GM23338 (cell line): ENCODE measurements around the gene ENPP4.

ENCODE experiments used
- CTCF ChIP-seq, 2 experiments: fragments of 200-600 bp in 1 of 2; sonication (generic) in 1 of 2; conservative IDR thresholded peaks; 2 replicates each; pipeline versions ENCODE4 v1.5.1 to v1.6.1; 2016 to 2017; ENCODE audit warnings: antibody characterized with exemption in 2 of 2, low read depth in 2 of 2, mild to moderate bottlenecking in 2 of 2, moderate library complexity in 1 of 2
- EZH2 ChIP-seq: fragments of 200-600 bp; sonication (generic); IDR thresholded peaks from one replicate; pipeline ENCODE4 v1.8.0; 2017; ENCODE audit warnings: antibody characterized with exemption, mild to moderate bottlenecking, low read depth; ENCODE audit not compliant: unreplicated experiment
- EZH2phosphoT487 ChIP-seq: fragments of 200-600 bp; sonication (generic); IDR thresholded peaks from one replicate; pipeline ENCODE4 v1.8.1; 2018; ENCODE audit warnings: antibody characterized with exemption; ENCODE audit not compliant: unreplicated experiment
- POLR2AphosphoS5 ChIP-seq: IDR thresholded peaks from 2 replicates; pipeline ENCODE4 v1.6.1; 2016; ENCODE audit warnings: antibody characterized with exemption, low read depth
- REST ChIP-seq: IDR thresholded peaks from one replicate; pipeline ENCODE4 v1.6.1; 2018; ENCODE audit warnings: antibody characterized with exemption; ENCODE audit not compliant: unreplicated experiment

GRCh38 chr6:46098678-46099077 is 31.1 kb upstream of the ENPP4 start:
- TF ChIP-seq CTCF (conservative IDR thresholded peaks at IDR 0.05; ENCODE audit: low read depth in 2 of 2) (no peak), POLR2AphosphoS5 (no peak), REST (no peak), EZH2phosphoT487 (no peak), EZH2 (no peak)
